AG09309 (cell line): ENCODE measurements around the gene SAMD9L.

ENCODE experiments used
- DNase-seq: peaks from one replicate; pipeline ENCODE4 v3.0.0-alpha.2; 2010; ENCODE audit warnings: low read depth
- H3K4me3 ChIP-seq: 2 replicates; pipeline ENCODE4 v1.5.1; 2011; ENCODE audit warnings: mild to moderate bottlenecking, low read depth, low read length, moderate library complexity; ENCODE audit not compliant: control insufficient read depth
- TF ChIP-seq, protein P1 (sequence below): IDR thresholded peaks from 2 replicates; pipeline ENCODE4 v1.5.1; 2011; ENCODE audit warnings: mild to moderate bottlenecking, low read depth, low read length, inconsistent platforms; ENCODE audit not compliant: insufficient read depth, control insufficient read depth; ENCODE audit errors: missing control alignments

SAMD9L gene

GRCh38 chr7:93092757-93093370 lies 55.3 kb downstream of the SAMD9L start:
- TF ChIP-seq, protein P1, sequence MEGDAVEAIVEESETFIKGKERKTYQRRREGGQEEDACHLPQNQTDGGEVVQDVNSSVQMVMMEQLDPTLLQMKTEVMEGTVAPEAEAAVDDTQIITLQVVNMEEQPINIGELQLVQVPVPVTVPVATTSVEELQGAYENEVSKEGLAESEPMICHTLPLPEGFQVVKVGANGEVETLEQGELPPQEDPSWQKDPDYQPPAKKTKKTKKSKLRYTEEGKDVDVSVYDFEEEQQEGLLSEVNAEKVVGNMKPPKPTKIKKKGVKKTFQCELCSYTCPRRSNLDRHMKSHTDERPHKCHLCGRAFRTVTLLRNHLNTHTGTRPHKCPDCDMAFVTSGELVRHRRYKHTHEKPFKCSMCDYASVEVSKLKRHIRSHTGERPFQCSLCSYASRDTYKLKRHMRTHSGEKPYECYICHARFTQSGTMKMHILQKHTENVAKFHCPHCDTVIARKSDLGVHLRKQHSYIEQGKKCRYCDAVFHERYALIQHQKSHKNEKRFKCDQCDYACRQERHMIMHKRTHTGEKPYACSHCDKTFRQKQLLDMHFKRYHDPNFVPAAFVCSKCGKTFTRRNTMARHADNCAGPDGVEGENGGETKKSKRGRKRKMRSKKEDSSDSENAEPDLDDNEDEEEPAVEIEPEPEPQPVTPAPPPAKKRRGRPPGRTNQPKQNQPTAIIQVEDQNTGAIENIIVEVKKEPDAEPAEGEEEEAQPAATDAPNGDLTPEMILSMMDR: peak; percentile 79
- H3K4me3 ChIP-seq: no peak overlapping the region
- peak; percentile 29 for DNase-seq
